ENCODE results near the gene NR6A1.

NR6A1 gene

GRCh38 chr9:124771021-124771866, at the start of gene NR6A1:
Gene NR6A1 (minus strand): TSS chr9:124771311.
- DNase-seq = peak; percentile 98

DNA sequence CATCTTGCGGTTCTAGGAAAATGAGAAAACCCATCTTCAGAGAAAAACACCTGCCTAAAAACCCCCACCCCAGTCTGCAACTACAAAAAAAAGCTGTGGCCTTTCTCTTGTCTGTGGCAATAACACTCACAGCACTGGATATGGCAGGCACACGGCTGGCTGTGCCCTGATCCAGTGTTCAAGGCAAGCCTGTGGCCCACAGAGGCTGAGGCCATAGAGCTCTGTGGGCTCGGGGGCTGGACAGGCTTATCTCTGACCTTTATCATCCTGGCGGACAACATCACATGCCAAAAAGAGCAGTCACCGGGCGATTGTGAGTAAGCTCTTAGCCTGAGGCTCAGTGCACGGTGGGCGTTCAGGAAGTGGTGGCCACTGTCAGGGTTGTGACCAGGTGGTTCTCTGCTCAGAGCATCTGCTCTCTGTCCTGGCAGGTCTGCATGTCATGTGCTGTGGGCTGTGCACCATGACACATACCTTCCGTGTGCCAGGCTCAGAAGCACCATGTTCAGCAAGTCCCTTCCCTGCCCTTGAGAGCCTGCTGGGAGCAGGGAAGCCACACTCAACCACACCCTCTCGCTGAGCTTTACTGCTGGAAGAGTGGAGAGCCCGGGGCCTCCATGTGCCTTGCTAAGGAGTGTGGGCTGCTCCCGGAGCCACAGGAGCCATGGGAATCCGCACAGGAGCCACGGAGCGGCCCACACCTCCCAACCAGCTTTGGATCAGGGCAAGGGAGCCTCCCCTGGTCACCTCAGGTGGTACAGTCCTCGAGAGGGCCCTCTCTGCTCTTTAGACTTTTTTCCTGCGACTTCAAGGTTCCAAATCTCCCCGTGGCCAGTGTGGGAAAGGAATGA, 47.5 kb upstream of the NR6A1 start:
- DNase-seq = peak; percentile 36

- no peak for DNase-seq
Measured at GRCh38 chr9:124815601-124816000, 44.5 kb upstream of the NR6A1 start.

GRCh38 chr9:124814164-124814535, 43.0 kb upstream of the NR6A1 start:
- DNase-seq = no peak

DNA sequence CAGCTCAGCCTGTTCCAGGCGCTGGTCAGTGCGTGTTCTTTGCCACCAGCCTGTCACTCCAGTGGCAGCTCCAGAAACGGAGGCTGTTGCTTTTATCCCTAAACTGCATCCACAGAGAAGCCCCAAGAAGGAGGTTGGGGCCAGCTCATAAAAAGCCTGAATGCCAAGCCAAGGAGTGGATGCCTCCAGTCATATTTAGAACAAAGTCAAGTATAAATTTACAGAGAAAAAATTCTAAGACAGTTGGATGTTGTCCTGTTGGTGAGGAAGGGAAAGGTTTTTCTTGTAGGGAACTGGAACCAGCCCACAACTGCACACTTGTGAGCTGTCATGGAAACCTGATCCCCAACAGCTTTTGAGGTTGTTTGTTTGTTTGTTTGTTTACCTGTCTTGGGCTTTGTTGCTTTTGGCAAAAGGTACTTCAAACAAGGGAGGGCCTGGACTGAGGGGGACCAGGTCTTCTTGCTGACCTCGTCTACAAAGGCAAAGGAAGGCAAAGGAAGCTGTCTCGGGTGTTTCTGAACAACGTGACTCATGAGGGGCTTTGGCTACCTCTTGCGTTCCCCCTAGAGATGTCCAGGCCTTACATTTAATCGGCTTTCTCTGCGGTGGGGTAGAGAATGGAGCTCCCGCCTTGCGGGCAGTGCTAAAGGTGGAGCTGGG, 42.5 kb upstream of the NR6A1 start:
- no peak for DNase-seq

- no peak for DNase-seq
Measured at GRCh38 chr9:124813041-124813440, 41.9 kb upstream of the NR6A1 start.

DNA sequence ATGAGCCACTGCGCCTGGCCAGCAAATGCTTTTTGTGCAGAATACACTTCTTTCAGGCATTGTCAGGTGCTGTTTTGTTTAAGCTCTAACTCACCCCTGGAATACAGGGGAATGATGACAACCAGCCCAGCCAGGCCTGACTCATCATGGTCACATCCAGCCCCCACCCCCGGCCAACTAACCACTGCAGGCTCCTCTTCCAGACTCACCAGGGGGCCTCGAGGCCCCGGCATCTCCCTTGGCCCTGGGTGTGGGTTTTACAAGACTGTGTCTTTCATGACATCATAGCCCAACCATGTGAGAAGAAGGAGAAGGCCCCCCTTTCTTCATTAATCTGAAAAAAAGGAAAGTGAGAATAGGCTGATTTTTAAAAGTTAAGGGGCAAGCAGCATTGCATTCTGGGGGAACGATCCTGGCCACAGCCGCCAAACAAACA, 41.3 kb upstream of the NR6A1 start:
- no peak for DNase-seq

DNA sequence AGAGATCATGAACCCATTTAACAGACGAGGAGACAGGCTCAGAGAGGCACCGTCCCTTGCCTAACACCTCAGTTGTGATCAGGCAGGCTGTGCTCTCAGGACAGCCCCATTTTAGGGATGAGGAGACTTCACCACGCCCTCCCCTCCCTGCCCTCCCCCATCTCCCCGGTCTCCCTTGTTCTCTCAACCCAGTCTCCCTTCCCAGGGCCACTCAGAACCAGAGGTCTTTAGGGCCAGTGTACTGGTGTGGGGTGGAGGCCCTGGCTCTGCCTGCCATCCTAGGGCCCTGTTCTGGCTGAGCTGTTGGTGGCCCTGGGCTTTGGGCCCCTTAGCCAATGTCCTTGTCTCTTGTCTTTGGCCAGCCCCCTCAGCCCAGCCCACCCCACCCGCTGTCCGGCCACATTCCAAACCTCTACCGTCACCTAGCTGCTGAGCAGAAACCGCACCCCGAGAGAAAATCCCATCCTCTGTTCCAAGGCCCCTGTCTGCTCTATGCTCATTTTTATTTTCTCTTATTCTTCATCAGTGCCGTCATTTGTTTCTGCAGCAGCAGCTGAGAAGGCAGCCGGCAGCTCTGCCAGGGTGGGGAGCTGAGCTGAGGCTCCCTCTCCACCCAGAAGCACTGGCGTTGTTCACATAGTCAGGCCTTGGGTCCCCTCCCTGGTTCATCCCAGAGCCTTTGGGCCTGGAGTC, 39.7 kb upstream of the NR6A1 start:
- DNase-seq = no peak

DNA sequence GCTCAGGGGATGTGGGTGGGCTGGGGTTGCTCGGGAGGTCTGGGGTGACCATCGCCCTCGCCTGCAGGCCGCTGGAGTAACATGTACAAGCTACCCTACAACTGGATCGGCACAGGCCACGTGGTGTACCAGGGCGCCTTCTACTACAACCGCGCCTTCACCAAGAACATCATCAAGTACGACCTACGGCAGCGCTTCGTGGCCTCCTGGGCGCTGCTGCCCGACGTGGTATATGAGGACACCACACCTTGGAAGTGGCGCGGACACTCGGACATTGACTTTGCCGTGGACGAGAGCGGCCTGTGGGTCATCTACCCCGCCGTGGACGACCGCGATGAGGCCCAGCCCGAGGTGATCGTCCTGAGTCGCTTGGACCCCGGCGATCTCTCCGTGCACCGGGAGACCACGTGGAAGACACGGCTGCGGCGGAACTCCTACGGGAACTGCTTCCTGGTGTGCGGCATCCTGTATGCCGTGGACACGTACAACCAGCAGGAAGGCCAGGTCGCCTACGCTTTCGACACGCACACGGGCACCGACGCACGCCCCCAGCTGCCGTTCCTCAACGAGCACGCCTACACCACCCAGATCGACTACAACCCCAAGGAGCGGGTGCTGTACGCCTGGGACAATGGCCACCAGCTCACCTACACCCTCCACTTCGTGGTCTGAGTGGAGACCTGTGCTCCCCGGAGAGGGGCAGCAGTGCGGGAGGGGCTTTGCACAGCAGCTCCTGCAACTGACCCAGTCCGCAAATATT, 38.8 kb upstream of the NR6A1 start:
- DNase-seq = no peak

DNA sequence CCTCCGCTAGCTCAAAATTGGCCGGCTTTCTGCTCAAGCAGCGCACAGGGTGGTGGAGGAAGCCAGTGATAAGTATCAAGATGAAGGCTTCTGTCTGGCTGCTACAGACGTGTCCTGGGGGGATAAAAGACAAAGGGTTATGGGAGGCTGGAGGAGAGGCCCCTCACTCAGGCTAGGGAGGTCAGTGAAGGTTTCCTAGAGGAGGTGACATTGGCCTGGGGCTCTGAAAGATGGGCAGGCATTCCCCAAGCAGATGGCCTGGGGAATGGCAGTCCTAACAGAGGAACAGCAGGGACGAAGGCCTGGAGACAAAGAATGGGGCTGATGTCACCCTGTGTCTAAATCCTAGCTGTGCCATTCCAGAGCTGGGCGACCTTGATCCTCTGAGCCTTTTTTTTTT, 38.1 kb upstream of the NR6A1 start:
- no peak for DNase-seq

- DNase-seq = no peak
Measured at GRCh38 chr9:124808246-124808956, 37.3 kb upstream of the NR6A1 start.

DNA sequence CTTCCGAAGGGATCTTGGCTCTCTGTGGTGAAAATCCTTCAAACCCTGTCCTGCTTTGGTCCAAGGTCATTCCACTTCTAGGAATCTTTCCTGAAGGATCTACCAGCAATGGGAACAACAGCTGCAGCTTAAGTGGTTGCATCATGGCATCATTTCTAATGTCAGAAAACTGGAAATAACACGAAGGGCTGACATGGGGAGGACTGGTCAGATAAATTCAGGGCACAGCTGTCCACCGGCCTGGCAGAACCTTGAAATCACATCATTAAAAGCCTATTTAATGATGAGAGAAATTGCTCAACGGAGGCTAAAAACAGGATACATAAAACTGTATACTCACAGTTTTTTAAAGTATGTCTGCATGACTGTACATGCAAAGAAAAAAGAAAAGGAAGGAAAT, 34.1 kb upstream of the NR6A1 start:
- DNase-seq = no peak

DNA sequence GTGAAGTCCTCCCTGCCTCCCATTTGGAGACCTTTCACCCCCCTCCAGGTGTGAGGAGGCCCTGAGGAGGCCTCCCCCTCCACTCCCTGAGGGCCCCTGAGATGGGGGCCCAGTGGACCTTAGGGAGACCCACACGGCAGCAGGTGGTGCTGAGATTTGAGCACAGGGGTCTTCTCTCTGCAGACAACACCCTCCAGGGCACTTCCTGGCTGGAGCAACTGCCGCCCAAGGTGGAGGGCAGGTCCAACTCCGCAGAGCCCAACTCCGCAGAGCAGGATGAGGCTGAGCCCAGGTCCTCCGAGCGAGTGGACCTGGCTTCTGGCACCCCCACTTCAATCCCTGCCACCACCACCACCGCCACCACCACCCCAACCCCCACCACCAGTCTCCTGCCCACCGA, 32.8 kb upstream of the NR6A1 start:
- DNase-seq = no peak

DNA sequence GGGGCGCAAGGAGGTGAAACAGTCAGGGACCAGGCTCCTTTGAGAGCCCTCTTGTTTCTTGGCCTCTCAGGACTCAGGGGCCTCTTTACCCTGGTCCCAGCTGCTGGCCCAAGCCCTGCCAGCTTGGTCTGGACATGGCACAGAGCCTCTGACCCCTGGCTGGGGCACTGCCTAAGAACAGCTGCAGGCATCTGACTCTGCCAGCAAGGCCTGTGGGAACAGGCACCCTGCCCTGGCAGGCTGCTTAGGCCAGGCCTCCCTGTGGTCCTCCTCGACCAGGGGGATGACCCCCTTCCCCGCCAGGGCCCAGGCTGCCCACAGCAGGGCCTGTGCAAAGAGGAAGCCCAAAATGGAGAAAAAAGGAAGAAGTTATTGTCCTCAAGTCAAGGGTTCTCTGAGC, 31.3 kb upstream of the NR6A1 start:
- DNase-seq = no peak

- no peak for DNase-seq
Measured at GRCh38 chr9:124801356-124801755, 30.2 kb upstream of the NR6A1 start.

DNA sequence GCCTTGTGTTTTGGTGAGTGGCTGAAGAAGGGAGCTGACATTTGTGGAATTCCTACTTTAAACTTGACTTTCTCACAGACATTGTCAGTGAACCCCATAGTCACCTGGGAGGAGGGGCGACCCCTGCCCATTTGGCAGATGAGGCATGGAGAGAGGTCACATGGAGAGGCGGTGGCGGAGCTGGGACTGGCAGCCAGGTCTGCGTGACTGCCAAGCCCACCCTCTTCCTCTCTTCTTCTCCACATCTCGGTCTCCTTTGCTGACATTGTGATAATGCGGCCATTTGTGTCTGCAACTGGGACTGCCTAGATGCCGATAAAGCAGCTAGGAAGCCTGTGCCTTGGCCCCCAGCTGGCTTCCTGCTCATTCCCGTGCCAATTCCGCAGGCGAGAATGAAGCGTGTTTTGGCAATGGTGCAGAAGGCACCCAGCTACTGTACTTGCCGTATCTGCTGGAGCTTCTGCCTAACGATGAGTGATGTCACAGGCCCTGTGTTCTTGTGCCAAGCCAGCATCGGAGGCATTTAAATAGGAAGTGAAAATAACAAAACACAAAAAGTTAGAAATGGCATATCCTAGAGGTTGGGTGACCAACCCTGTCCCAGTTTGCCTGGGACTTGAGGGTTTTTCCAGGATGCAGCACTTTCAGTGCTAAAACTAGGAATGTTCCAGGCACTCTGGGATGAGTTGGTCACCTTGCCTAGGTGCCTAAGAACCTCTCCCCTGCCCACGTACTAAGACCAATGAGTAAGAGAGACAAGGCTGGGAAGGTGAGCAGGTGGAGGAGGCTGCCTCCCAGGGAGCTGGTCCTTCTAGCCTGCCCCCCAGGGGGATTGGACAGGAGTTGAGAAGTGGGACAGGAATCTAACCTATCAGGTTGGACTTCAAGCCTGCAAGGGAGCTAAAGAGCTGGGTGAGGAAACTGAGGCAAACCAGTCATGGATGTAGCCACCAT, 29.5 kb upstream of the NR6A1 start:
- no peak for DNase-seq

DNA sequence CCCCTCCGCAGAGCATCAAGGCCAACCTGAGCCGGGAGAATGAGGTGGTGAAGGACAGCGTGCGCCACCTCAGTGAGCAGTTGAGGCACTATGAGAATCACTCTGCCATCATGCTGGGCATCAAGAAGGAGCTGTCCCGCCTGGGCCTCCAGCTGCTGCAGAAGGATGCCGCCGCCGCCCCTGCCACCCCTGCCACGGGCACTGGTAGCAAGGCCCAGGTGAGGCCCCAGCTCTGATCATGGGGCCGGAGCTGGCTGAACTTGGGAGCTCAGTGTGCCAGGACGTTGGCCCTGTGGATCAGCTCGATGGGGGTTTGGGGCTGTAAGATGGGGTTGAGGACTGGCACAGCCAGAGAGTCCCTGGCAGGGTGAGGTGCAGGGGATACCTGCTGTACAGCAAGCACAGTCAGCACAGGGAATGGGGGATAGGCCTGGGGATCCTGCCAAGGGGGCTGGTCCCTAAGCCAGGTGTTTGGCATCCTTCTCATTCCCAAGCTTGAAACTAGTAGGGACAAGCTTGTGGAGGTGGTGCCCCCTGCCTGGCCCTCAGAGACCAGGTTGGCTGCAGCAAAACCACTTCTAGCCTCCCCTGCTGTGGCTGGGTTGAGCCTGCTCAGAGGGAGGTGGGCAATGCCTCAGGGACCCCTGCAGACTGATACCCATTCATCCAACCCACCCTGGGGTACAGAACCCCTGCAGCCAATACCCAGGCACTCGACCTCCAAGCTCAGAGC, 28.3 kb upstream of the NR6A1 start:
- no peak for DNase-seq

- no peak for DNase-seq
Measured at GRCh38 chr9:124797343-124798103, 26.4 kb upstream of the NR6A1 start.
